KMS-11 (cell line): Measurements from ENCODE around the gene LRP6.

Experiments used
- H2AFZ ChIP-seq: fragments of 200-600 bp; sonication (generic); 2 replicates; pipeline ENCODE4 v1.6.1; 2016; ENCODE audit warnings: antibody characterized with exemption, mixed run types, low read depth
- H3K27ac ChIP-seq: fragments of 200-600 bp; sonication (generic); 2 replicates; pipeline ENCODE4 v1.6.1; 2016; ENCODE audit warnings: mild to moderate bottlenecking, mixed run types
- H3K27me3 ChIP-seq: fragments of 200-600 bp; sonication (generic); 2 replicates; pipeline ENCODE4 v1.6.1; 2017; ENCODE audit warnings: mild to moderate bottlenecking, low read depth, mixed run types, moderate library complexity; ENCODE audit not compliant: insufficient read depth
- H3K36me3 ChIP-seq: fragments of 200-600 bp; sonication (generic); 2 replicates; pipeline ENCODE4 v1.6.1; 2017; ENCODE audit warnings: mild to moderate bottlenecking, mixed run types; ENCODE audit not compliant: insufficient read depth
- H3K4me1 ChIP-seq: fragments of 200-600 bp; sonication (generic); 2 replicates; pipeline ENCODE4 v1.6.1; 2016; ENCODE audit warnings: mild to moderate bottlenecking, low read depth, mixed run types; ENCODE audit not compliant: poor library complexity, severe bottlenecking
- H3K4me2 ChIP-seq: fragments of 200-600 bp; sonication (generic); 2 replicates; pipeline ENCODE4 v1.7.0; 2016; ENCODE audit warnings: mild to moderate bottlenecking, mixed run types
- H3K4me3 ChIP-seq: fragments of 200-600 bp; sonication (generic); IDR thresholded peaks from 2 replicates; pipeline ENCODE4 v1.6.1; 2017; ENCODE audit warnings: low read depth, low read length, mixed read lengths; ENCODE audit not compliant: insufficient read depth
- H3K79me2 ChIP-seq: fragments of 200-600 bp; sonication (generic); 2 replicates; pipeline ENCODE4 v1.6.1; 2016; ENCODE audit warnings: low read depth, mixed run types; ENCODE audit not compliant: insufficient read depth
- H3K9ac ChIP-seq: fragments of 200-600 bp; sonication (generic); 2 replicates; pipeline ENCODE4 v1.6.1; 2016; ENCODE audit warnings: mild to moderate bottlenecking, mixed run types
- H4K20me1 ChIP-seq: fragments of 200-600 bp; sonication (generic); 2 replicates; pipeline ENCODE4 v1.6.1; 2016; ENCODE audit warnings: mild to moderate bottlenecking, mixed run types; ENCODE audit not compliant: insufficient read depth
- CTCF ChIP-seq: fragments of 200-600 bp; sonication (generic); conservative IDR thresholded peaks from 2 replicates; pipeline ENCODE4 v1.6.1; 2017; ENCODE audit warnings: low read depth, mild to moderate bottlenecking, antibody characterized with exemption, low read length, moderate library complexity, mixed read lengths

Gene LRP6

GRCh38 chr12:12178559-12178958, 88.3 kb downstream of the LRP6 start:
- H3K27me3 ChIP-seq, result no peaks in the 10 kb centered on the region
- H3K9ac ChIP-seq, result no peak overlapping the region
- no peak overlapping the region for H3K4me3 ChIP-seq
- no peak overlapping the region for H3K4me2 ChIP-seq
- no peaks in the 10 kb centered on the region for H4K20me1 ChIP-seq
- H3K36me3 ChIP-seq, result no peaks in the 10 kb centered on the region
- peaks cover 32% of the 10 kb centered on the region for H3K4me1 ChIP-seq
- no peaks in the 10 kb centered on the region for H3K79me2 ChIP-seq
- TF ChIP-seq CTCF, result no peak
- no peak overlapping the region for H3K27ac ChIP-seq
- no peak overlapping the region for H2AFZ ChIP-seq

DNA sequence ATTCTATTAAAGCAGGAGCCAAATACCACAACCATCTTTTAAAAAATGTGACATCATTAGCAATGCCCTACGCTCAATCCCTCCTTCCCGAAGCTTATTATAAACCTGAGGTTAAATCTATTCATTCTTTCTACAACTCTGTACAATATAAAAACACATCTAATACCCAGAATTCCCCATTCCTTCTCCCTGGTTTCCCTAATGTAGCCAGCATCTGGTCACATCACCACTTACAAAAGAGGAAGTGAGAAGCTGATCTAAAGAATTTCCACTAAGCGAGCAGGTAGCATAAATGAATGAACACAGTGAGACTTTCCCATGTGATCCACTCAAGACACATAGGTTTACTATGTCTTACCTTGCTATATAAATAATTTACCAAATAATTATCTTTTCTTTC, 90.4 kb downstream of the LRP6 start:
- no peak overlapping the region for H2AFZ ChIP-seq
- H3K4me2 ChIP-seq, result no peak overlapping the region
- no peak for TF ChIP-seq CTCF
- no peak overlapping the region for H3K4me3 ChIP-seq
- H3K9ac ChIP-seq, result no peak overlapping the region
- H3K4me1 ChIP-seq, result peaks cover 53% of the 10 kb centered on the region
- H3K36me3 ChIP-seq, result no peaks in the 10 kb centered on the region
- no peaks in the 10 kb centered on the region for H4K20me1 ChIP-seq
- H3K27me3 ChIP-seq, result no peaks in the 10 kb centered on the region
- no peak overlapping the region for H3K27ac ChIP-seq
- H3K79me2 ChIP-seq, result no peaks in the 10 kb centered on the region

- H4K20me1 ChIP-seq, result no peaks in the 10 kb centered on the region
- no peaks in the 10 kb centered on the region for H3K36me3 ChIP-seq
- no peak for TF ChIP-seq CTCF
- H3K4me3 ChIP-seq, result no peak overlapping the region
- H3K27ac ChIP-seq, result no peak overlapping the region
- no peaks in the 10 kb centered on the region for H3K79me2 ChIP-seq
- H2AFZ ChIP-seq, result no peak overlapping the region
- peaks cover 60% of the 10 kb centered on the region for H3K4me1 ChIP-seq
- peak overlapping the region; percentile 44 for H3K4me2 ChIP-seq
- no peak overlapping the region for H3K9ac ChIP-seq
- no peaks in the 10 kb centered on the region for H3K27me3 ChIP-seq
Observed at GRCh38 chr12:12171991-12172511, 94.8 kb downstream of the LRP6 start.

DNA sequence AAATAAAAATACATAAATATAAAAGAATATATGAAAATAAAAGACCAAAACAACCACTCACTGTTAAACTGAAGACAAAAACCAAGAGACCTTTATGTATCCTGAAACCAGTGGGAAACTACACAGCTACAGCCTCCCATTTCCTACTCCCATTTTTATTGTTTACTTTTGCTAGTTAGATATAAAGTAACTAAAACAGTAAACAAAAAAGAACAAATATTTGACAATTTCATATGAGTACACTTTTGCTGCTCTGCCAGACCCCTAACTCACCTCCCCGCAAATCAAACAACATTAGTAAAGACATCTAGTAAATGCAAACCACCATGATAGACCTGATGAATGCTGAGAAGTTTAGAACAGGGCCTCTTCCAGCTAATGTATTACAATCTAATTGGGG, 99.0 kb downstream of the LRP6 start:
- Histone ChIP-seq H3K27ac (no peak overlapping the region), H3K4me3 (no peak overlapping the region), H3K4me2 (no peak overlapping the region), H3K36me3 (no peaks in the 10 kb centered on the region), H2AFZ (no peak overlapping the region), H4K20me1 (no peaks in the 10 kb centered on the region), H3K9ac (no peak overlapping the region), H3K27me3 (no peaks in the 10 kb centered on the region), H3K4me1 (peaks cover 21% of the 10 kb centered on the region), H3K79me2 (no peaks in the 10 kb centered on the region)
- no peak for TF ChIP-seq CTCF

DNA sequence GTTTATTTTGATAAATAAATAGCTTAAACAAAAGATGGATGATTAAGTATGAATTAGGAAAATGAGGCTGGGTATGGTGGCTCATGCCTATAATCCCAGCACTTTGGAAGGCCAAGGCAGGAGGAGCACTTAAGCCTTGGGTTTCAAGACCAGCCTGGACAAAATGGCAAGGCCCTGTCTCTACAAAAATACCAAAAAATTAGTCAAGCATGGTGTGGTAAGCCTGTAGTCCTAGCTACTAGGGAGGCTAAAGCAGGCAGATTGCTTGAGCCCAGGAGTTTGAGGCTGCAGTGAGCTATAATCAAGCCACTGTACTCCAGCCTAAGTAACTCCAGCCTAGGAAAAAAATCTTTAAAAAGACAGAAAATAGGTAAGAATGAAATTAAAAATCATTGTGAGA, 100.1 kb downstream of the LRP6 start:
- Histone ChIP-seq H3K27me3 (no peaks in the 10 kb centered on the region), H3K4me3 (no peak overlapping the region), H3K4me1 (peaks cover 10% of the 10 kb centered on the region), H3K27ac (no peak overlapping the region), H2AFZ (no peak overlapping the region), H4K20me1 (no peaks in the 10 kb centered on the region), H3K36me3 (no peaks in the 10 kb centered on the region), H3K9ac (no peak overlapping the region), H3K79me2 (no peaks in the 10 kb centered on the region), H3K4me2 (no peak overlapping the region)
- no peak for TF ChIP-seq CTCF
